ENCODE measurements around the gene FAM98A. TPM values are rescaled to one million over a fixed set of nuclear protein-coding genes. Genes with fewer than 3 reads are reported as not detected.
A peak's percentile ranks its signal among the peaks of the same experiment; 100 is the strongest.

The FAM98A gene
- polyA plus RNA-seq (14.5 and 25.0 TPM in 2 replicates), polyA minus RNA-seq (22.6 and 36.3 TPM in 2 replicates)

- H3K27me3 ChIP-seq (ENCODE audit: insufficient read depth, low read depth, low read length), result no peaks in the 10 kb centered on the region
- peak within 1 kb of the TSS; percentile 72 for H3K27ac ChIP-seq (ENCODE audit: low read length)
- TF ChIP-seq EP300 (conservative IDR thresholded peaks at IDR 0.05; ENCODE audit: poor library complexity, severe bottlenecking) (peak; percentile 54), MXI1 (conservative IDR thresholded peaks at IDR 0.05; ENCODE audit: poor library complexity, severe bottlenecking) (peak; percentile 91), POLR2AphosphoS5 (IDR thresholded peaks at IDR 0.05) (peak; percentile 61), RAD21 (conservative IDR thresholded peaks at IDR 0.05) (peak; percentile 58), EZH2 (IDR thresholded peaks at IDR 0.05; ENCODE audit: borderline replicate concordance, insufficient read depth, low read length, poor library complexity, severe bottlenecking) (no peak), SMC3 (conservative IDR thresholded peaks at IDR 0.05; ENCODE audit: poor library complexity) (peak; percentile 56), TAF1 (IDR thresholded peaks at IDR 0.05; ENCODE audit: low read depth) (no peak)
- TF ChIP-seq, protein P1, sequence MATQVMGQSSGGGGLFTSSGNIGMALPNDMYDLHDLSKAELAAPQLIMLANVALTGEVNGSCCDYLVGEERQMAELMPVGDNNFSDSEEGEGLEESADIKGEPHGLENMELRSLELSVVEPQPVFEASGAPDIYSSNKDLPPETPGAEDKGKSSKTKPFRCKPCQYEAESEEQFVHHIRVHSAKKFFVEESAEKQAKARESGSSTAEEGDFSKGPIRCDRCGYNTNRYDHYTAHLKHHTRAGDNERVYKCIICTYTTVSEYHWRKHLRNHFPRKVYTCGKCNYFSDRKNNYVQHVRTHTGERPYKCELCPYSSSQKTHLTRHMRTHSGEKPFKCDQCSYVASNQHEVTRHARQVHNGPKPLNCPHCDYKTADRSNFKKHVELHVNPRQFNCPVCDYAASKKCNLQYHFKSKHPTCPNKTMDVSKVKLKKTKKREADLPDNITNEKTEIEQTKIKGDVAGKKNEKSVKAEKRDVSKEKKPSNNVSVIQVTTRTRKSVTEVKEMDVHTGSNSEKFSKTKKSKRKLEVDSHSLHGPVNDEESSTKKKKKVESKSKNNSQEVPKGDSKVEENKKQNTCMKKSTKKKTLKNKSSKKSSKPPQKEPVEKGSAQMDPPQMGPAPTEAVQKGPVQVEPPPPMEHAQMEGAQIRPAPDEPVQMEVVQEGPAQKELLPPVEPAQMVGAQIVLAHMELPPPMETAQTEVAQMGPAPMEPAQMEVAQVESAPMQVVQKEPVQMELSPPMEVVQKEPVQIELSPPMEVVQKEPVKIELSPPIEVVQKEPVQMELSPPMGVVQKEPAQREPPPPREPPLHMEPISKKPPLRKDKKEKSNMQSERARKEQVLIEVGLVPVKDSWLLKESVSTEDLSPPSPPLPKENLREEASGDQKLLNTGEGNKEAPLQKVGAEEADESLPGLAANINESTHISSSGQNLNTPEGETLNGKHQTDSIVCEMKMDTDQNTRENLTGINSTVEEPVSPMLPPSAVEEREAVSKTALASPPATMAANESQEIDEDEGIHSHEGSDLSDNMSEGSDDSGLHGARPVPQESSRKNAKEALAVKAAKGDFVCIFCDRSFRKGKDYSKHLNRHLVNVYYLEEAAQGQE (IDR thresholded peaks at IDR 0.05; ENCODE audit: borderline replicate concordance), result no peak
- TF ChIP-seq, protein P2, sequence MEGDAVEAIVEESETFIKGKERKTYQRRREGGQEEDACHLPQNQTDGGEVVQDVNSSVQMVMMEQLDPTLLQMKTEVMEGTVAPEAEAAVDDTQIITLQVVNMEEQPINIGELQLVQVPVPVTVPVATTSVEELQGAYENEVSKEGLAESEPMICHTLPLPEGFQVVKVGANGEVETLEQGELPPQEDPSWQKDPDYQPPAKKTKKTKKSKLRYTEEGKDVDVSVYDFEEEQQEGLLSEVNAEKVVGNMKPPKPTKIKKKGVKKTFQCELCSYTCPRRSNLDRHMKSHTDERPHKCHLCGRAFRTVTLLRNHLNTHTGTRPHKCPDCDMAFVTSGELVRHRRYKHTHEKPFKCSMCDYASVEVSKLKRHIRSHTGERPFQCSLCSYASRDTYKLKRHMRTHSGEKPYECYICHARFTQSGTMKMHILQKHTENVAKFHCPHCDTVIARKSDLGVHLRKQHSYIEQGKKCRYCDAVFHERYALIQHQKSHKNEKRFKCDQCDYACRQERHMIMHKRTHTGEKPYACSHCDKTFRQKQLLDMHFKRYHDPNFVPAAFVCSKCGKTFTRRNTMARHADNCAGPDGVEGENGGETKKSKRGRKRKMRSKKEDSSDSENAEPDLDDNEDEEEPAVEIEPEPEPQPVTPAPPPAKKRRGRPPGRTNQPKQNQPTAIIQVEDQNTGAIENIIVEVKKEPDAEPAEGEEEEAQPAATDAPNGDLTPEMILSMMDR (IDR thresholded peaks at IDR 0.05; ENCODE audit: poor library complexity, severe bottlenecking), result peak; percentile 61
- no peaks in the 10 kb centered on the region for H4K20me1 ChIP-seq (ENCODE audit: insufficient read depth)
- peak within 1 kb of the TSS; percentile 88 for H3K4me2 ChIP-seq (ENCODE audit: low read length)
- peak within 1 kb of the TSS; percentile 92 for H3K4me3 ChIP-seq (ENCODE audit: low read length)
- peak within 1 kb of the TSS; percentile 80 for H3K9ac ChIP-seq (ENCODE audit: low read length)
- H3F3A ChIP-seq (ENCODE audit: insufficient read depth, low read length, poor library complexity, severe bottlenecking), result no peaks in the 10 kb centered on the region
- peaks cover 20% of the 10 kb centered on the region for H3K79me2 ChIP-seq (replicated peaks; ENCODE audit: insufficient read depth, low read length)
- H3K36me3 ChIP-seq (ENCODE audit: insufficient read depth, low read length), result no peaks in the 10 kb centered on the region
- no peaks in the 10 kb centered on the region for H3K9me2 ChIP-seq (ENCODE audit: insufficient read depth, low read length)
- no peaks in the 10 kb centered on the region for H3K9me3 ChIP-seq (ENCODE audit: low read length)
- H2AFZ ChIP-seq (ENCODE audit: low read depth, low read length), result peak within 1 kb of the TSS; percentile 91
These were observed at the start of gene FAM98A for GRCh38 chr2:33599175-33599942. Gene FAM98A, minus strand, starts transcription at chr2:33599299. Its CDS starts 78 bp downstream, at chr2:33599221.

- H3K27me3 ChIP-seq (ENCODE audit: insufficient read depth, low read depth, low read length), result no peaks in the 10 kb centered on the region
- H3K4me2 ChIP-seq (ENCODE audit: low read length), result no peak overlapping the region
- no peaks in the 10 kb centered on the region for H3F3A ChIP-seq (ENCODE audit: insufficient read depth, low read length, poor library complexity, severe bottlenecking)
- no peak overlapping the region for H3K9ac ChIP-seq (ENCODE audit: low read length)
- no peak overlapping the region for H2AFZ ChIP-seq (ENCODE audit: low read depth, low read length)
- H4K20me1 ChIP-seq (ENCODE audit: insufficient read depth), result no peaks in the 10 kb centered on the region
- no peaks in the 10 kb centered on the region for H3K9me2 ChIP-seq (ENCODE audit: insufficient read depth, low read length)
- no peak overlapping the region for H3K27ac ChIP-seq (ENCODE audit: low read length)
- H3K79me2 ChIP-seq (replicated peaks; ENCODE audit: insufficient read depth, low read length), result no peaks in the 10 kb centered on the region
- H3K9me3 ChIP-seq (ENCODE audit: low read length), result no peaks in the 10 kb centered on the region
- no peak overlapping the region for H3K4me3 ChIP-seq (ENCODE audit: low read length)
- H3K36me3 ChIP-seq (ENCODE audit: insufficient read depth, low read length), result no peaks in the 10 kb centered on the region
- no peak for TF ChIP-seq POLR2AphosphoS5 (IDR thresholded peaks at IDR 0.05)
- no peak for TF ChIP-seq EZH2 (IDR thresholded peaks at IDR 0.05; ENCODE audit: borderline replicate concordance, insufficient read depth, low read length, poor library complexity, severe bottlenecking)
These were observed 46.8 kb upstream of the FAM98A start for GRCh38 chr2:33645861-33646260.
